Fibroblast of the conjunctiva (primary cell): ENCODE measurements around the gene EGFL7.
A peak's percentile ranks its signal among the peaks of the same experiment; 100 is the strongest.

Experiments
- DNase-seq: peaks from one replicate; pipeline ENCODE4 v3.0.0-alpha.2; 2010; ENCODE audit warnings: low read depth

The EGFL7 gene

GRCh38 chr9:136644343-136644592 lies 18.4 kb upstream of the EGFL7 start:
- peak; percentile 57 for DNase-seq

DNA sequence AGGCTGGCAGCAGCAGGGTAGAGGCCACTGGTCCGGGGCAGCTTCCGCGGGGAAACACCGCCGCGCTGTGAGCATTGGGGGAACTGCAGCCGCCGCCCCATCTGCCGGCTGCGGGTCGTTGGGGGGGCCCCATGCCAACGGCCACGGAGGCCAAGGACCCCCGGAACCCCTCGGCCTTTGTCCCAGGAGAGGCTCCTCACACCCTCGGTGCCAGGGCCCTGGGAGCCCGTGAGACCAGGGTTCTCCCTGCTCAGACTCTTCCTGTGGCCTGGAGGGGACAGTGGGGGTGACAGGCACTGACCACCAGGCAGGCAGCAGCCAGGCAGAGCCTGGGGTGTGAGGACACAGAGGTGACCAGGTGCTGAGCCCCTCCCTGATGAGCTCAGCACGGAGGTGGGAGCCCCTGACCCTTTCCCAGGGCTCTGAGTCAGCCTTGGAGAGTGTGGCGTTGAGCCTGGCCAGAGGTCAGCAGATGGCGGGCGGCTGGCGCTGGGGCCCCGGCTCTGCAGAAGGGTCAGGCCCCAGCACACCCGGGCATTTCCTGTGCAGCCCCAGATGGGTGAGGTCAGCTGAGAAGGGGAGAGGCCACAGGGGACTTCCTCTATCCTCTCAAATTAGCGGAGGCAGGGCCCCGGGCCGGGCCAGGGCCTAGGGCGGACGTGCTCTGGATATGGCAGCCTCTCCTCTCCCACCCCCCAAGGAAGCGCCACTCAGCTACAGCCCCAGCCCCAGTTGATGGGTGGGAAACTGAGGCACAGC lies 17.9 kb upstream of the EGFL7 start:
- DNase-seq, result no peak

DNA sequence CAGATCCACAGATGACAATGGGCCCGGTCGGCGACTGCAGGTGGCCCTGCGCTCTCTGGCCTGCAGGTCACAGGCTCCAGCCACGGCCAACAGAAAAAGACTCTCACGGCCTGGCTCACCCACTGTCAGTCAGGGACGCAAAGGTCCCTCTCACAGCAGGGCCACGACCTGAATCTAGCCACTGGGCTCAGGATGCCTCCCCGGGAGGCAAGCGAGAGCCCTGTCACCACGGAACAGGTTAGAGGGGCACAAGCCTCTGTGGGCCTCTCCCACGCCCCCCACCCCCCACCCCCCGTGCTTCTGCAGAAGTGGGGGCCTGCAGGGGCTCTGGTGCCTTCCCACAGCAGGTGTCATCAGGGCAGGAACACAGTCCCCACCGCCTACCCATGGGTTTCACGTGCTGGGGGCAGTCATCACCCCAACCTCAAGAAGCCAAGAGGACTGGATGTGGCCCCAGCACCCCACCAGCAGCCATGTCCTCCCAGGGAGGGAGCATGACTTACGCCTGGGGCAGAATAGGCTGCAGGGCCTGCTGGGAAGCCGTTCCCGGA lies 17.3 kb upstream of the EGFL7 start:
- DNase-seq, result no peak

DNA sequence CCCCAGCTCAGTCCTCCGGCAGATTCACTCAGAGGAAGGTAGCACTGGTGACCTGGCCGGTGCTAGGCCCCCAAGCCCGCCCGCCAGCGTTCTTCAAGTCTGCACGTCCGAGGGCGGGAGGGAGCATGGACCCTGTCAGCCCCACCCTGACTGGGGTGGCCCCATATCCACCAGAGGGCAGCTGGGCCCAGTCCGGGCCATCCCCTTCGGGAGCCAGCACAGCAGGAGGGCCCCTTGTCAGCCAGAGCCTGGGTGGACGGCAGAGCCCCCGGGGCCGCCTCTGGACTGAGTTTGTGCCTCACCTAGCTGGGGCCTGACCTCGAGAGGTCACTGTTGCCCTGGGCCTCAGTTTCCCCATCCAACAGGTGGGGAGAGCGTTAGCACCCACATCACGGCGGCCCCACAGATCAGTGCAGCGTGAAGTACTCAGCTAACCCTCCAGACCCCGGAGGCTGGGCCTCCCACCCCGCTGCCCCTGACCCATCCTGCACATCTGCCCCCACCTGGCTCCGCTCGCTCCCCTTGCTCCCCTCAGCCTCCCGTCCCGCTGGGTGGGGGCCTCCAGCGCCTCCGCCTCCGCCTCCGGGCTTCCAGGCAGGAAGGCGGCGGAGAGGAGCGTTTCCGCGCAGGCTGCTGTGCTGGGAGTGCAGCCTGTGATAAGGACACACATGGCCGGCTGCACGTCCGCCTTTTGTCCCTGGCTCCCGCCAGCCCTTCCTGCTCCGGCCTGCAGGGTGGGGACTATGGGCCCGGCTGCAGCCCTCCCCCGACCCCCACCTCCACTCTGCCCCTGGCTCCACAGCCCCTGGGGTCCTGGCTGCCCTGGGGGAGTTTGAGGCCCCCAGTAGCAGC lies 16.6 kb upstream of the EGFL7 start:
- no peak for DNase-seq

DNA sequence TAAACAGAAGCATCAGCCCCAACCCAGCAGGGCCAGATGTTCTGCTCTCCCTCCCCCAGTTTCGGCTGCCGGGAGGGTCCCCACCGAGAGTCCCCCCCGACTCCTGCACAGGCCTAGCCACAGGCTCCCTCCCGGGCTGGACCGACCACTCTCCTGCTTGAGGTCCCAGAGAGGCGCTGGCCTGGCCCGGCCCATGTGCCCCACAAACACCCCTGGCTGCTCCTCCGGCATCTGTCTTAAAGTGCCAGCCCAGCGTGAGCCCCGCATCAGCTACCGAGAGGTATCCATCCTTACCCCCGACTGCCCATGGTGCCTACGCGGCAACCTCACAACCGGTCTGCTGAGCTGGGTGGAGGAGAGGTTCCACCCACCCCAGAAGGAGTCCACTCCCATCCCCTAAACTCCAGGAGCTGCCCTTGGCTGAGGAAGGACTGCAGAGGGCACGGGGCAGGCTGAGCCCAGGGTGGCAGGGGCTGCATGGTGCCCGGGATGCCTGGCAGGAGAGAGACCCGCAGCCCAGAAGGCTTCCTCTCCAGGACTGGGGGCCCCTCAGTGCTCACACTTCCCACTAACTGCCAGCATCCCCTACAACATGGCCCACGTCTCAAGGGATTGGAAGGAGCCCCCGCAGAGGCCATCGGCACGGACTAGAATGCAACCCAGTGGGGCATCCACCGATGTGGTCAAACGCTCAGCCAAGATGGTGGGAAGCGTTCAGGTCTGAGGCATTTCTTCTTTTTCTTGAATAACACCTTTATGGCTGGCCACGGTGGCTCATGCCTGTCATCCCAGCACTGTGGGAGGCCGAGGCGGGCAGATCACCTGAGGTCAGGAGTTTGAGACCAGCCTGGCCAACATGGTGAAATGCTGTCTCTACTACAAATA lies 15.6 kb upstream of the EGFL7 start:
- DNase-seq, result no peak

DNA sequence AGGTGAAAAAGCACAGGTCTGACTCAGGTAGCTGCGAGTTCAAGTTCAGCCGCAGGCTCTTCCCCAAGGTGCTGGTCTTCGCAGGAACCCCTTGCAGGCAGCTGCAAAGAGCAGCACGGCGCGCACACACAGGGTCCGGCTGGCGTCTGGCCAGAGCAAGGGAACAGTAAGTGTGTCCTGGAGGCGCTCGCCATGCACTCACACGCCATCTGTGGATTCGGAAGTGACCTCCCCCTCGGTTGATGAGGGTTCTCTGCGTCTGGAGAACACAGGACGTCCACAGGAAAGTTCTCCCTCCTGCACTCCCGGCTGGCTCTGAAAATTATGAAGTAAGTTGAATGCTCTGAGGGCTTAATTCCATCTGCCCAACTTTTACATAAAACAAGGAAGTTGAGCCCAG lies 14.0 kb upstream of the EGFL7 start:
- DNase-seq, result no peak

- no peak for DNase-seq
These were observed 12.7 kb upstream of the EGFL7 start for GRCh38 chr9:136650021-136650420.

- no peak for DNase-seq
These were observed 12.1 kb upstream of the EGFL7 start for GRCh38 chr9:136650648-136651047.

DNA sequence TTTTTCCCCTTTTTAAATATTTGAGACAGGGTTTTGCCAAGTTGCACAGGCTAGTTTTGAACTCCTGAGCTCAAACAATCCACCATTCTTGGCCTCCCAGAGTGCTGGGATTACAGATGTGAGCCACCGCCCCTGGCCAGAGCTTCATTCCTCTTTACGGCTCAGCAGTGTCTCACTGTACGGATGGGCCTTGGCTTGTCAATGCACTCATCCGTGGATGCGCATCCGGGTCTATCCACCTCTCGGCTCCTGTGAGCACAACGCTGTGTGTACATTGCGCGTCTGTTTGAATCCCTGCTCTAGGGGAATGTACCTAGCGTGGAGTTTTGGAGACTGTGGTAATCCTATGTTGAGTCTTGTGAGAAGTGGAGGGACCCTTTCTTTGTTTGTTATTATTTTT lies 10.9 kb upstream of the EGFL7 start:
- DNase-seq, result no peak

DNA sequence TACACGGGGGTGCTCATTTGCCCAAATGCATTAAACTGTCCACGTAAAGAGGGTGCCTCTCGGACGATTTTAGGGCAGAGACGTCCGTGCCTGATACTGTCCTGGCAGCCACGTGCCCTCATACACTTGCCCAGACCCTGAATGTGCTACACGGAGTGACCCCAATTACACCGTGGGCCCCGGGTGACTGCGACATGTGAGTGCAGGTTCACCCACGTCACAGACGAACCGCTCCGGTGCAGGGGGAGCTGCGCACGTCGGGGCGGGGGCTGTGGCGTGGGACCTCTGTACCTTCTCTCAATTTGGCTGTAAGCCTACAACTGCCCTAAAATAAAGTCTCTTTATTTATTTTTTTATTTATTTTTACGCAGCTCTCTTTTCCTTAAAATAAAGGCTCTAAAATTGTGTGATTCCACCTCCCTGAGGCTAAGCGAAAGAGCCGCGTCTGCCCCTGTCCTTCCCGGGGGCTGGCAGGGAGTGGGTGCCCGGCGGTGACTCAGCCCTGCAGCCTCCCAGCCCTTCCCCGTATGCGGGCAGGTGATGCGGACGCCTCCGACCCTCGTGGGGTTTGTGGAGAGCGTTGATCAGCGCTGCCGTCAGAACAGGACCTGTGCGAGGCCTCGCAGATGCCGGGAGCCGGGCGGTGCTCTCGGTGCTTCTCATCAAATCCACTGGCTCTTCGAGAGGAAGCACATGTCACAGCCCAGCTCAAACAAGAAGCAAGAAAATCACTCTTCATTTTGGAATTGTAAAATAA lies 9.2 kb upstream of the EGFL7 start:
- no peak for DNase-seq

DNA sequence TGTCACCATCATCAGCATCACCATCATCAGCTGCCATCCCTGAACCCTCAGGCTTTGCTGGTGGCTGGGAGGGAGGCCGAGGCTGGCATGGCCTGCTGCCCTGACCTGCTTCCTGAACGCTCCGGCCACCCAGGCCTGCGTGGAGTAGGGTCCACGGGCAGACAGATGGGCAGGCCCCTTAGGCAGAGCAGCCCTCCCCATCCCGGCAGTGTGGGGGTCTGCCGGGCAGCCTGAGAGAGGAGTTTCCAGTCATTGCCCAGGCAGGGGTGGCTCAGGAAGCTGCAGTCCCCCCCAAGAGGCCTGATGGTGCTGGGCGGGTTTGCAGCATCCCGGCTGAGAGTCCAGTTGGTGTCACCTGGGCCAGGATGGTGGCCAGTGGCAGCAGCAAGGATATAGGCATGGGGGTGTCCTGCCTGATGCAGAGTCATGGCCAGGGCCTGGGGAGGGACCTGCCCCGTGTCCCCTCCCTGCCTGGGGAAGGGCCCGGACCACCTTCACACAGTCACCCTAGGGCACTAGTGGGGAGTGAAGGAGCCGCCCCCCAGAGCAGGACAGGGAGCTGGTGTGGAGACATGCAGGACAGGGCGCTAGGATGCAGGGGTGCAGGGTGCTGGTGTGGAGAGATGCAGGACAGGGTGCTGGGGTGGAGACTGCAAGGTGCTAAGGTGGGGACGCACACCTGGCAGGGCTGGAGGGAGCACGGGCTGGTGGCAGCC lies 7.7 kb upstream of the EGFL7 start:
- DNase-seq, result no peak

DNA sequence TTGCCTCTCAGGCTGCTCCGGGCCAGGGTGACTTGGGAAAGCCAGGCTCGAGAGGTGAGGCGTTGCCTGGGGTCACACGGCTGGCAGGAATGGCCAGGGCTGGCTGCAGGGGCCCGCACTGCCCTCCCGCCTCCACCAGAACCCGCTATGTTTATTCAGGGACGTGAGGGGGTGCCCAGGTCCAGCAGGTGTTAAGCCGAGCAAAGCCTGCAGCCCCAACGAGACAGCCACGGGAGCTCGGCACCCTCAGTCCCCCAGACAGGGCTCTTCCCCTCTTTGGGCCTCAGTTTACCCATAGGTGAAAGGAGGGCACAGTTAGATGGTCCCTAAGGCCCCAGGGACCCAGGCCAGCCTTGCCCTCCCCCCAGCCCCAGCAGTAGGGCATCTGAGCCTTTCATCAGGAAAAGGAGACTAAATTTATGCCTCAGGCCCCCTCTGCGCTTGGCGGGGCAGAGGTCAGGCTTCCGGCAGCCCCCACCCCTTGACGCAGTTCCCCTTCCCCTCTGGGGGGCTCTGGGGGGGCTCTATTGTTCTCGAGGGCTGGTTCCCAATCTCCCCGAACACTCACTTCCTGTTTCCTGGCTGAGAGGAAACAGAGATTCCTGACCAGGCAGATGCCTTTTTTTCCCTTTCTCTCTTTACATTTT lies 7.1 kb upstream of the EGFL7 start:
- DNase-seq, result no peak

DNA sequence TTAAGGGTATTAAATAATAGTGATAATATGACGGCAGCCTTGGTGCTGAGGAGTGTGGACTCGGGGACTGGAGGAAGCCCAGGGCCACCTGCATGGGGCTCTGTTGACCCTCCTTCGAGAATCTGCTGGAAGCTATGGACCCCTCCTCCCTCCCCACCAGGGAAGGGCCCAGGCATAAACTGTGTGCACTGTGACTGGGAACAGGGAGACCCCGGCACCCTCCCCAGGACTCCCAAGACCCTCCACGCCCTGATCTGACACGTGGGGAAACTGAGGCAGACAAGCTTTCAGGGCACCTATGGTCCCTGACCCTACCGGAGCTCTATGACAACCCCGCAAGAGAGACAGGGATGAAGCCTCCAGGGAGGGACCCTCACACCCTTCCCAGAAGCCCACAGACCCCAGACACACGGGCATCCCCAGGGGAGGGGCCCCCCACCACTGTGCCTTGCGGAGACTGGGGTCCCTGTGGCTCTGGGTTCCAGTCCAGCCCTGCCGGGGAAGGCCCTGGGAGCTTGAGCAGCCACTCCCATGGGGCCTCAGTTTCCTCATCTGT lies 6.5 kb upstream of the EGFL7 start:
- no peak for DNase-seq

GRCh38 chr9:136656795-136657611 lies 5.7 kb upstream of the EGFL7 start:
- DNase-seq, result no peak

DNA sequence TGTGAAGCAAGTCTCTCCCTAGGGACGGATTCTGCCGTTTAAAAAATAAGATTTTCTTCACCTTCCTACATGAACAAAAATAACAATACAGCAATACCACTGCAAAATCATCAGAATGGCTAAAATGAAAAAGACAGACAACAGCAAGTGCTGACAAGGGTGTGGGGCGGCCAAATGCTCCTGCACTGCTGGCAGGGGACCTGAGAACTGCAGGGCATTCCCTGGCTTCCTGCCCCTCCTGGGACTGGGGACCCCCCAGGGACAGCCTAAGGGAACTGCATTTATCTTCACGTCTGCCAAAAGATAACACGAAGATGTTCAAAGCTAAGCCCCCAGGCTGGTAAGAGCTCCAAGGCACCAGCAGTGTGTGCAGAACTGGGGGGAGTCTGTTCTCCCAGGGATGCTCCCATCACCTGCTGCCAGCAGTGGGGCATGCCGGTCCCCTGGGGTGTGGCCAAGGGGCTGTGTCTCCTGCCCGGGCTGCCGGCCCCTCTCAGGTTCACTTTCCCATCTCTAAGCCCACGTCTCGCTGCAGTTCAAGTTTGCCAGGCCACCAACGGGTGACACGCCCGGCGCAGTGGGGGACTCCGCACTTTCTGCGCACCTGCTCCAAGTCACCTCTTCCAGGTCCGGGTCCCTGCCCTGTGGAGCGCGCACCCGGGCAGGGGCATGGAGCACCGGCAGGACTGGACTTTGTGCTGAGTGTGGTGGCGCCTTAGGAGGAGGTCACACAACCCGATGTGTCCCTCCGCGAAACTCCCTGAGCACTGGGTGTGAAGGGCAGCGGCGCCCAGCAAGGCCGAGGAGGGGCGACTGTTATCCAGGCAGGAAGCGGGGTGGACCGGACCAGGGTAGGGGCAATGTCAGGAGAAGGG lies 4.5 kb upstream of the EGFL7 start:
- no peak for DNase-seq

DNA sequence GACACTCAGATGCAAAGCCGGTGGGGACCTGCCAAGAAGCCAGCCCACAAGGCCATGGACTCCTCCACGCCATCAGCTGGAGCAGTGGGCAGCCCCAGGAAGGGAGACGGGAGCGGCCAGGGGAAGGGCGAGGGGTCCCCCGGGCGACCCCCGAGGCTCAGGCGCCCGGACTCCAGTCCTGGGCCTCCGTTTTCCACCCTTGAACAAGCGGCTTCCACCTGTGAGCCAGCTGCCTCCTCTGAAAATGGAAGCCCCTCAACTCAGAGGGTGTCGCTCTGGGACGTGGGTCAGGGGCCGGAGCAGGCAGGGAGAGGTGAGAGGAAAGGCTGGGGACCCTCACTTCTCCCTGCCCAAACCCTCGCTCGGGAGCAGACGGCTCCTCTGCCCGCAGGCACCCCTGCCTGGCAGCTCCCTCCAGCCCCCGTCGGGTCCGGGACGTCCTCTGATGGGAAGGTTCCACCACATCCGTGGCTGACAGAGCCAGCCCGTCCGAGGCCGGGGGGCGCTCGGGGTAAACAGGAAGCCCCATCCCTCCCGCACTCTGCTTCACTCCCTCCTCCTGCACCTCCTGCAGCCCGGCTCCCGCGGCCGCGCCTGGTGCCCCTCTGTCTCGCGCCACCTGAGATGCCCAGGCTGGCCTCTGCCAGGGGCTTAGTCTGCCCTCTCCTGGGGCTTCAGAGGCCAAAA lies 3.7 kb upstream of the EGFL7 start:
- no peak for DNase-seq

GRCh38 chr9:136659861-136660784 lies 2.6 kb upstream of the EGFL7 start:
- DNase-seq, result no peak
